ENCODE measurements around the gene CACNA1D.

The CACNA1D gene

DNA sequence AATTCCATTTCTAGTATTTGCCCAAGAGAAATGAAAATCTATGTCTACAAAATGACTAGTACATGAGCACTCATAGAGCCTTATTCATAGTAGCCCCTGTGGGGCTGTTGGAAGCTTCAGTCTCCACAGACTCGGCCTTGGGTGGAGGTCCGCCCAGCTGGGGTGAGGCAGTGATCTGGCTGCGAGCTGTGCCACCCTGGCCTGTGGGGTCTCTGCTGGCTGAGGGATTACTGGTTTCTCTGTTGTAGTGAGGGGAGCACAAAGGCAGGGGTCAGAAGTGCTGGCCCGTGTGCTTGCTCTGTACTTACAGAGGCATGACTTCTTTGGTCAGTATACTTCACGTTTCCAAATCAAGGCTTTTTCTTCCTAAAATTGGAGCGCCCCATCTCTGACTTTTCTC lies 193.7 kb downstream of the CACNA1D start:
- H3K4me3 ChIP-seq (ENCODE audit: low read depth, low read length) = no peak overlapping the region
- TF ChIP-seq, protein P1, sequence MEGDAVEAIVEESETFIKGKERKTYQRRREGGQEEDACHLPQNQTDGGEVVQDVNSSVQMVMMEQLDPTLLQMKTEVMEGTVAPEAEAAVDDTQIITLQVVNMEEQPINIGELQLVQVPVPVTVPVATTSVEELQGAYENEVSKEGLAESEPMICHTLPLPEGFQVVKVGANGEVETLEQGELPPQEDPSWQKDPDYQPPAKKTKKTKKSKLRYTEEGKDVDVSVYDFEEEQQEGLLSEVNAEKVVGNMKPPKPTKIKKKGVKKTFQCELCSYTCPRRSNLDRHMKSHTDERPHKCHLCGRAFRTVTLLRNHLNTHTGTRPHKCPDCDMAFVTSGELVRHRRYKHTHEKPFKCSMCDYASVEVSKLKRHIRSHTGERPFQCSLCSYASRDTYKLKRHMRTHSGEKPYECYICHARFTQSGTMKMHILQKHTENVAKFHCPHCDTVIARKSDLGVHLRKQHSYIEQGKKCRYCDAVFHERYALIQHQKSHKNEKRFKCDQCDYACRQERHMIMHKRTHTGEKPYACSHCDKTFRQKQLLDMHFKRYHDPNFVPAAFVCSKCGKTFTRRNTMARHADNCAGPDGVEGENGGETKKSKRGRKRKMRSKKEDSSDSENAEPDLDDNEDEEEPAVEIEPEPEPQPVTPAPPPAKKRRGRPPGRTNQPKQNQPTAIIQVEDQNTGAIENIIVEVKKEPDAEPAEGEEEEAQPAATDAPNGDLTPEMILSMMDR (IDR thresholded peaks at IDR 0.05; ENCODE audit: insufficient read depth, low read depth, low read length, missing control alignments) = no peak
- DNase-seq (ENCODE audit: low read depth) = no peak

DNA sequence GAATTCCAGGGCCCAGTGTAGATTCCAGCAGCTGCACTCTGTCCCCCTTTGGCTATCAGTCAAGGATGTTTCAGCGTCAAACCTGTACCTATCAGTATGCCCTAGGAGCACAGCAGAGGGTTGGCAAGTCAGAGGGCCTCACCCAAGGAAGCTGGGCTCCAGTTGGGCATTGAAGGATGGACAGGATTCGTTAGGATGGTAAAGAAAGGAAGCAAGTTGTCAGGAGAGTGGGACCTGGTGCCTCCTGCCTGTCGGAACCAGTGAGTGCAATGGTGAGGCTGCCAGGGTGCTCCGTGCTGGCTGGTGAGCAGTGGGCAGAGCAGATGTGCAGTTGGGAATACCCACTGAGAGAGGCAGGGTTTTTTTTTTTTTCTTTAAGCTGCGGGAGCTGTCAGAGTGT lies 194.6 kb downstream of the CACNA1D start:
- TF ChIP-seq, protein P1 (IDR thresholded peaks at IDR 0.05; ENCODE audit: insufficient read depth, low read depth, low read length, missing control alignments) = no peak
- no peak for DNase-seq (ENCODE audit: low read depth)
- no peak overlapping the region for H3K4me3 ChIP-seq (ENCODE audit: low read depth, low read length)

DNA sequence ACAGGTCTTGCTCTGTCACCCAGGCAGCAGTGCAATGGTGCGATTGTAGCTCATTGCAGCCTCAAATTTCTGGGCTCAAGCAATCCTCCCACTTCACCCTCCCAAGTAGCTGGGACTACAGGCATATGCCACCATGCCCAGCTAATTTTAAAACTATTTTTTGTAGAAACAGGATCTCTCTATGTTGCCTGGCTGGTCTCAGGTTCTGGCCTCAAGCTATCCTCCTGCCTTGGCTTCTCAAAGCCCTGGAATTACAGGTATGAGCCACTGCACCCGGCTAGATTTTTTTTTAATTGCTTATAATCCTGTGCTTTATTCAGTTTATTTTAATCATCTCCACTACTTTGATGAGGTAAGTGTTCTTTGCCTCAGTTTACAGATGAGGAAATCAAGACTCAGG lies 195.3 kb downstream of the CACNA1D start:
- no peak overlapping the region for H3K4me3 ChIP-seq (ENCODE audit: low read depth, low read length)
- TF ChIP-seq, protein P1 (IDR thresholded peaks at IDR 0.05; ENCODE audit: insufficient read depth, low read depth, low read length, missing control alignments) = no peak
- DNase-seq (ENCODE audit: low read depth) = no peak

DNA sequence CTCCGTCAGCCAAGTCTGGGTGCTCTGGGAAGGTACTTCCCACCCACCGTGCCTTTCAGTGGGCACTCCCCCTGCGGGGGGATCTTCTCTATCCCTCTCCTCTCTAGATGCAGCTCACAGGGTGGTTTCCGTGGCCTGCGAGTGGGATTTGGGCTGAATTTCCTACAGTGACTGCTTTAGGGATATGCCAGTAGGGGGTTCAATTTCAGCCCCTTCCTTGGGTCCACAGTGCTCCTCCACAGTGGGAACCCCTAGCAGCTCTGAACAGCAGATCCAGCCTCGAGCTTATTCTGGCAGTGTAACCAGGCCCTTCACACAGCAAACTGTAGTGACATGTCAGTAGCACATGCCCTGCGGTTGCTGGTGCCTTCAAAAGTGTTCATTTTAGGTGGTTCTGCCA lies 196.1 kb downstream of the CACNA1D start:
- no peak overlapping the region for H3K4me3 ChIP-seq (ENCODE audit: low read depth, low read length)
- TF ChIP-seq, protein P1 (IDR thresholded peaks at IDR 0.05; ENCODE audit: insufficient read depth, low read depth, low read length, missing control alignments) = no peak
- no peak for DNase-seq (ENCODE audit: low read depth)

DNA sequence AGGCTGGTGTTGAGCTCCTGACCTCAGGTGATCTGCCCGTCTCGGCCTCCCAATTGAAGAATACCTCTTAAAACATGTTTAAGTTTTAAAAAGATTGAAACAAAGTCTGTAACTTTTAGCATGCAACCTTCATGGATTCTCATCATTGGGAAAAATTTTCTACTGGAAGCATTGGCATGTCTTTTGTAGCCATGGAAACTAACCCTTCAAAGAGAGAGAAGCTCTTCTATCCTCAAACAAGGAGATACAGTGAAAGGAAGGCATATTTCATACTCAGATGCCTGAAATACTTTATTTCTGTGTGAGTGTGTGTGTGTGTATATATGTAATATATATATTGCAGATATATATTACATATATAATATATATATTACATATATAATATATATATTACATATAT lies 196.9 kb downstream of the CACNA1D start:
- no peak for DNase-seq (ENCODE audit: low read depth)
- no peak overlapping the region for H3K4me3 ChIP-seq (ENCODE audit: low read depth, low read length)
- TF ChIP-seq, protein P1 (IDR thresholded peaks at IDR 0.05; ENCODE audit: insufficient read depth, low read depth, low read length, missing control alignments) = no peak

DNA sequence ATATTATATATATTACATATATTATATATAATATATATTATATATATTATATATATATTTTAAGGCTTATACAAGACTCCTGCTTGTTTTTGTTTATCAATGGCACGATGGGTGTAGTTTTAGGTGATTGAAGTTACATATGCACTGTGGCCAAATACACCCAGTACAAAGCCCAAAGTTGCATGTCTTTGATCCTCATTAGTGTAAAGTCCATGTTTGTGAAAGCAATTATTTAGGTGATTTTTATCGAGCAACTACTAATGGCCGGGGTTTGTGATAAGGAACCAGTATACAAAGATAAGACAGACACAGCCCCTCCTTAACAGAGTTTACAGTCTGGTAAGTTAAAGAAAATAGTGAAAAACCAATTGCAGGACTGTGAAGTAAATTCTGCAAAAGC lies 197.5 kb downstream of the CACNA1D start:
- DNase-seq (ENCODE audit: low read depth) = no peak
- TF ChIP-seq, protein P1 (IDR thresholded peaks at IDR 0.05; ENCODE audit: insufficient read depth, low read depth, low read length, missing control alignments) = no peak
- no peak overlapping the region for H3K4me3 ChIP-seq (ENCODE audit: low read depth, low read length)

DNA sequence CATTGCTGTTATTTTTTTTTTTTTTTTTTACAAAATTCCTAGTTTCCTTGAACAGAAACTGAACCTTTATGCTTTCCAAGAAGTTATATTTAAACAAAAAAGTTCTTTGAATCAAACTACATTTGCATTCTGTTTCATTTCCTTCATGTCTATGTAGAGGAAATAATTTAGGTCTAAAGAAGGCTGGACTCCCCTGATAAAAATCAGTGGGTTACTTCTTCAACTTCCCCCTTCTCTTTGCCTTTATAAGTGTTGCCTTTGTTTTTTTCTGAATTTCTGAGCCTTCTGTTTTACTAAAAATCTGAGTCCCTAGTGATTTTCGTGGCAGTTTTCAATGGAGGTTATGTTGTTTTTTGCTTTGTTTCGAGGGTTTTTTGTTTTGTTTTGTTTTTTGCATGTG lies 199.0 kb downstream of the CACNA1D start:
- no peak for DNase-seq (ENCODE audit: low read depth)
- no peak overlapping the region for H3K4me3 ChIP-seq (ENCODE audit: low read depth, low read length)
- TF ChIP-seq, protein P1 (IDR thresholded peaks at IDR 0.05; ENCODE audit: insufficient read depth, low read depth, low read length, missing control alignments) = no peak
